GM19452 (cell line): ENCODE results near the gene IRF8.
"Not testable (repeated sequence)": the region's sequence is repeated elsewhere in the genome, so short reads cannot be mapped to it uniquely, and the experiment has no call there.

Experiments used
- ATAC-seq: cut with Tn5 transposase; IDR thresholded peaks from one replicate; pipeline ENCODE4 v1.9.1; 2021; ENCODE audit not compliant: unreplicated experiment

IRF8 gene

DNA sequence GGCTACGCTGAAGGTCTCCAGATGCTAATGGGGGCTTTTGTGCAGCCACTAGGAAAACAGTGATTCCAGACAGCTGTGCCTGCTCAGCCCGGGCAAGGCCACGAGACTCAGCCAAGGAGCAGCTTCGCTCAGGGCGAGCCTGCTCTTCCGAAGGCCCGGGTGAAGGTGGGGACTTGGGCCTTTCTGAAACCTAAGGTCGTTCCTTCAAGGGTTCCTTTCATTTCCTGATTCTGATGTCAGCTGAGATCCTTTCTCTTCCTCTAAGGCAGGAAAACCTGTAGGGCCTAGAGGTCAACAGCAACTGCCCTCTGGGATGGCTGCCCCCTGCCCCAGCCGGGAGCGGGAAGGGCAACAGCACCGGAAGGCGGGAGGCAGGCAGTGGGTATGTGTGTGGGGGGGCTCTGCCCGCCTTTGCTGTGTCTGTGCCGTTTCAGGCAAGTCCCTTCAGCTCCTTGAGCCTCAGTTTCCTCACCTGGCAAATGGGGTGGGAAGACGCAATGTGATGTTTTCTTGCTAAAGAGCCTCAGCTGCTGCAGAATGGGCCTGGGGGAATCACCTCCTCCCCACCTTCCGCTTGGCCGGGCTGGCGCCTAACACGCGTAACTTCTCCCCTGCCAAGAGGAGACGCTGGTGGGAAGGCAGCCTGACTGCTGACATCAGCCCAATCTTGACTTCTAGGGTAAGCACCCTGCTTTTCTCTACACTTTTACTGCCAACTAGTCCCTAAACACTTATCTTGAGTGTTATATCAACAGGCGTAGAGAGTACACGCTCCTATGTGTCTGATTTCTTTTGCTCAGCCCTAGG, 32.8 kb downstream of the IRF8 start:
- no peak for ATAC-seq

DNA sequence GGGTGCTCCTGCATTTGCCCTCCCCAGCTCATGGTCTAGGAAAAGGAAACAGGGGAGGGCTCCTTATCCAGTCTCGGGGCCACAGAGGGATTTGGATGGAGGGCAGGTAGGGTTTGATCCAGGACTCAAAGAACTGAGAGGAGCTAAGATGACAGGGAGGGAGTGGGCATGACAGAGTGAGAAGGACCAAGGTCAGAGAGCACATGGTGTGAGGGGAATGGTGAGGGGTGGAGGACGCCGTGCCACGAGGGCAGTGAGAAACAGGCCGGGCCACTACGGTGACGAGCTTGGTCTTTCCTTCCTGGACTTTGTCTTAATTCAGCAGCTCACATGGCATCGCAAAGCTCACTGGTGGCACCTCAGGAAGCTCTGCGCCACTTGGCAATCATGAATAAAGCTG, 35.2 kb downstream of the IRF8 start:
- no peak for ATAC-seq

DNA sequence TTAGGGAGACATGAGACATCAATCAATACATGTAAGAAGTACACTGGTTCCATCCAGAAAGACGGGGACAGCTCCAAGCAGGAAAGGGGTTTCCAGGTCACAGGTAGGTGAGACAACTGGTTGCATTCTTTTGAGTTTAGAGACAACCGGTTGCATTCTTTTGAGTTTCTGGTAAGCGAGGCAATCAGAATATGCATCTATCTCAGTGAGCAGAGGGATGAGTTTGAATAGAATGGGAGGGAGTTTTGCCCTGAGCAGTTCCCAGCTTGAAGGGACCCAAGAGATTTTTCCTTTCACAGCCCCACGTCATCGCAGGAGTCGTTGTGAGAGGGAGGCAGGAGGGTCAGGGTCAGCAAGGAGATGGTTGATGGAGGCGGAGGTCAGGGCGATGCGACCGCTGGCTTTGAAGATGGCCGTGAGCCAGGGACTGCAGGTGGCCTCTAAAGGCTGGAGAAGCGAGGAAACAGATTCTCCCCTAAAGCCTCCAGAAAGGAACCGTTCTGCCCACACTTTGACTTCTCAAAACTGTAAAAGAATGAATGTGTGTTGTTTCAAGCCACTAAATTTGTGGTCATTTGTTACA, 36.5 kb downstream of the IRF8 start:
- ATAC-seq: peak; percentile 25

DNA sequence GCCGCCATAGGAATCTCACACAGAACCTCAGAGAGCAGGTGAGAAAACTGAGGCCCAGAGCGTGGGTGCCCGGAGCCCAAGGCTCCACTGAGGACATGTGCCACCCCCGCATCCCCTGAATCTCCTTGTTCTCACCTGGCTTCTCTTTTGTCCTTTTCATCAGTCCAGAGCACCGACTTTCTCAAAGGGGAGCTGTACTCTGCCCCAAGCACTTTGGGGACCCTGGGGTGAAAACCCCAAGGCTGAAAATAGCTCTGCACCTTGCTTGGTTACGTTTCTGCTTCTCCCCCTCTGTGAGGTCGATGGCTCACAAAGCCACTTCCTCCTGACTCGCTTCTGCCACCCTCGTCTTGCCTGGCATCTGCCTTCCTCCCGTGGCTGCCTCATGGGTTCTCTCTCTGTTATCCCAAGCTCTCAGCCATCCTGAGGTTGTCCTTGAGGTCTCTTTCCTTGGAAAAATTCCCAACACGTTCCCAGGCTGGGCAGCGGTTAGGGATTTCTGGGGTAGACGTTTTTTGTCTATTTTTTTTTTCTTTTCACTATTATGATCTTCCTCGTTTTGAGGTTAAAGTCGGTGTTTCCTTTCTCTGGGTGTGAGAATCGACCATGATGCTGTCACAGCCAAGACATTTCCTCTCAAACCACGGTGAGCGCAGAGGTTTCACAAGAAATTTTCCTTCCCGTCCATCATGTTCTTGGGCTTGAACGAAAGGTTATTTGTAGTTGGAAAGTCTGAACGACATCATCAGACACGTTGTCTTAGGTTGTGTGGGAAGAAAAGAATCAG, 37.2 kb downstream of the IRF8 start:
- peak; percentile 74 for ATAC-seq

DNA sequence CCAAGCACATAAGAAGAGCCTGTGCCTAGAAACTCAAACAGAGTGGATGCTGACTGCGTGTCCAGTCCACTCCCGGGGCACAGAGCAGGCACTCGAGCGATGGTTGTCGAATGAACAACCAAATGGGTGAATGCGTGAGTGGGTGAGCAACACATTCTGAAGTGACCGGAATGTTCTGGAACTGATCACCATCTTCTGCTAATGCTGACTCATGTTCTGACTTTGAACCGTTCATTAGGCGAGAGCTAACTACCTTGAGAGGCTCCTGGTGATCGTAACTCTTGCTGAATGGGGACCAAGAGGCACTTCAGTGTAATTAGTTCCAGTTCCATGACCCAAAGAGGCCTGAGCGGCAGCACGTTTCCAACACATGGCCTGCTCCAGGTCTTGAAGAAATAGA, 37.9 kb downstream of the IRF8 start:
- peak; percentile 10 for ATAC-seq

DNA sequence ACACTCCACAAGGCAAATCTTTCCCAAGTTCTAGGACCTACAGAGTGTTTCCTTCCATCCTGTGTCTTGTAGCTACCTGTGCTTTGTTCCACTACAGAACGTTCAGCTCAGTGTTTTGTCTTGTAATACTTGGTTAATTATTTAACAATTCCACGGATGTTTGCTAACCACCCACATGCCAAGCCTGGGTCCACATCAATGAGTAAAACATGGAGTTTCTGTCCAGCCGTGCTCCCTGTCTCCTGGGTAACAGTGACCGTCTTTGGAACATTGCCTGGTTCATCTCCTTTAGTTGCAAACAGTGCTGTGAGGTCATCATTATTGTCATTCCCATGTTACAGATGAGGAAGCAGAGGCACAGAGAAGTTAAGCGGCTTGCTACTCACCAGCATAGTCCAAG, 41.3 kb downstream of the IRF8 start:
- ATAC-seq: no peak

DNA sequence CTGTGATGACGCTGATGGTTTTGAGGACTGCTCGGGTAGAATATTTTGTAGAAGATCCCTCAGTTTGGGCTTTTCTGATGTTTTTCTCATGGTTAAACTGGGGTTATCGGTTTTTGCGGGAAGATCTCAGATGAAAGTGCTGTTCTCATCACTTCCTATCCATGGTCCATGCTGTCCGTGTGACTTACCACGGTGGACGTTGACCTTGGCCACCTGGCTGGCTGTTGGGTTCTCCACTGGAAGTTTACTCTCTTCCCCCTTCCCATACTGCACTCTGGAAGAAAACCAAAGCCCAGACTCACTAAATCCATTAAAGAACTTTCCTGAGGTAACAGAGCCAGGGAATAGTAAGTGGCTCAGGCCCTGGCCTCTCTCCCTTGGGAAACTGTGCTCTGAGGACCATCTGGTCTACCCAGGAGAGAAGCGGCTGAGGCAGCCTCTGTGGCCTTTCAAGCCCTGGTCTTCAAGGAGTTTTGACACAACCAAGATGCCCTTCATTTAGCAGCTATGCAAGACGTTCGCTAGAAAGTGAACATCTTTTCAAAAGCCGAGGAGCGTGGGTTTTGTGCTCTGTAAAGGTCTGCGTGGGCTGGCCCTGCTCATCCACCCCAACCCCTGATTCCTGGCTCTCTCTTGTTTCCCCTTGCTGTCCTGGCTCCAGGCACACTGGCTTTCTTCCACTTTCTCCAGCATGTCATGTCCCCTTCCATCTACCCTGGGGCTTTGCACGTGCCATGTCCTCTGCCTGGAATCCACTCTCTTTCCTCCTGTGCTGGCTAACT, 43.1 kb downstream of the IRF8 start:
- no peak for ATAC-seq

DNA sequence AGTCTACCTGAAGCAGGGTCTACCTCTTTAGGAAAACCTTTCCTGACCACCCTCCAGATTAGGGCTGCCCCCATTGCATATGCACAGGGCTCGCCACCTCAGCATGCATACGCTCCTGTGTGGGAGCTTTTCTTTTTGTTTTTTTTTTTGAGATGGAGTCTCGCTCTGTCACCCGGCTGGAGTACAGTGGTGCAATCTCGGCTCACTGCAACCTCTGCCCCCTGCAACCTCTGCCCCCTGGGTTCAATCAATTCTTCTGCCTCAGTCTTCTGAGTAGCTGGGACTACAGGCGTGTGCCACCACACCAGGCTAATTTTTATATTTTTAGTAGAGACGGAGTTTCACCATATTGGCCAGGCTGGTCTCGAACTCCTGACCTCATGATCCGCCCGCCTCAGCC, 43.7 kb downstream of the IRF8 start:
- not testable (repeated sequence) for ATAC-seq

DNA sequence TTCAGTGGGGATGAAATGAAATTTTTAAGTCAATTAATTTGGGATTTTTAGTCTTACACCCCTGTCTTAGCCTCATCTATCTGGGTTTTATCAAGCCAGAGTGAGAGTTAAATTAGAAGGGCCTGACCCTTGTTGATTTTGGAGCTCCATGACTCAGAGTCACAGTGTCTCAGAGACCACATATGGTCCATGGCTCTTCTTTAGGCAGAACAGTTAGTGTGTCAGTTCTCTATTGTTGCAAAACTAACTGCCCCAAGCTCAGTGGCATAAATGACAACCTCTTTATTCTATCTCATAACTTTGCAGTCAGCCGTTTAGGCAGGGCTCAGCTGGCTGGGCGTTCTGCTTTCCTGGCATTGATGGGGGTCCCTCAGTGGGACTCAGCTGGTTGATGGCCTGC, 44.7 kb downstream of the IRF8 start:
- ATAC-seq: no peak

DNA sequence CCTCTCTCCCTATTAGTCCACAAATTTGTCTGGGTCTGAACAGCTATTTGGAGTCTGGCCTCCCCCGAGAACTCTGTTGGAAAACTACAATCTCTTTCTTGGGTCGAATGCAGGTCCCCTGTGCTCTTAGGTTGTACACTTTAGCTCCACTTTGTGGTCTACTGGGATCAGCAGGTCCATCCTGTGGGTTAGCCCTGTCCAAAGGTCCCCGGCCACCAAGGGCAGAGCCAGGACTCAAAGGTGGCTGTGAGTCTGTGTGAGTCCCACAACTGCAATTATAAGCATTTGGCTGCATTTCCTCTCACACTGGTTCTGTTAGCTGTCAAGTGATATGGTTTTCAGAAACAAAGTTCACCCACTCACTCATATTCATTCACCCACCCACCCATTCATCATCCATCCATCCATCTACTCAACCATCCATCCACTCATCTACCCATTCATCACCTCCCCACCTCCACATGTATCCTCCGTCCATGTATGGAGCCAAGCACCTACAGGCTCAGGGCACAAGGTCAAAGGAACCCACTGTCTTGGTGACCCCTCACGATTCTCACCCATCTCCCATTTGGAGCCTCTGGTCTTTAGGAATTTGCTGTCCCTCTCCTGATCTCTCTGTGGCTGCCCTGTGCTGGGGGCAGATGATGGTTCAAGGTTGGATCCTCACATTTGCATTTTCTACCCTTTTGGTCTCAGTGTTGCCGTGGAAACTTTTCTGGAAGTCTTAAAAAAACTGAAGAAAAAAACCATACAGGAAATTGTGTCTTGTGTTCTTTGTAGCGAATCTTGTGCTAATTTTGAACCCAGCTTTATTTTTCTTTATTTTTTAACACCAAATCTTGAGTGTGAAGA, 45.8 kb downstream of the IRF8 start:
- ATAC-seq: no peak

DNA sequence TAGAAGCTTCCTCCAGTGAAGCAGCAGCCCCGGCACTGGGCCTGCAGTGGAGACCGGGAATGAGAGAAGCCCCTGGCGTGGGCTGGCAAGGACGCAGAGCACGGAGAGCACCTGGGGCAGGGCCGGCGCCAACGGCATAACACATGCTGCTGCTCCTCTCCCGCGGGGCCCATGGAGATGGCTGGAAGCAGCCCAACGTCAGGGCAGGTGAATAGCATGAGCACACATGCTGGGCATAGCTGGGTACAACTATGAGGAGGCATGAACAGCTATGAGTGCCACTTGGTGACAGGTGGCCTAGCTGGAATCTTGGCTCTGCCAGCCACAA, 46.4 kb downstream of the IRF8 start:
- ATAC-seq: no peak

DNA sequence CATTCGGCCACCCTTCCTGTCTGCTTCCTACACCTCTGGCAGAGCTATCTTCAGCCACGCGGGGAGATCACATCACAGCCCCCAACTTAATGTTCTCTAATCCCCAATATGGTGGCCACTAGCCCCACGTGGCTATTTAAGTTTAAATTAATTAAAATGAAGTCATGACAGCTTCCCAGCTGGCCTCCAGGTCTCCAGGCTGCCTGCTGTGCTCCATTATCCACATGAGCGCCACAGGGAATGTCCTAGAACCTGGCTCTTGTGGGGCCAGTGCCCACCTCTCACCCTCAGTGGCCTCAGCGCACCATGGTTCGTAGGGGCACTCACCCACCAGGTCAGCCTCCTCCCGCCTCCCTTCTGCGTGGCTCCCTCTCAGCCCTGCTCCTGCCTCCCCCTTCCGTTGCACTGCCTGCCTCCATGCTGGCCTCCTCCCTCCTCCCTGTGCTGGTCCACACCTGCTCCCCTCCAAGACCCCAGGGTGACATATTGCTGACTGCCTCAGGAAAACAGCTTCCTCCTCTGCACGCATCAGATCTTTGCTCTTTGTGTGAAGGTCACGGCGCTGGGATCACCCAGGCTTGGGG, 47.7 kb downstream of the IRF8 start:
- no peak for ATAC-seq

DNA sequence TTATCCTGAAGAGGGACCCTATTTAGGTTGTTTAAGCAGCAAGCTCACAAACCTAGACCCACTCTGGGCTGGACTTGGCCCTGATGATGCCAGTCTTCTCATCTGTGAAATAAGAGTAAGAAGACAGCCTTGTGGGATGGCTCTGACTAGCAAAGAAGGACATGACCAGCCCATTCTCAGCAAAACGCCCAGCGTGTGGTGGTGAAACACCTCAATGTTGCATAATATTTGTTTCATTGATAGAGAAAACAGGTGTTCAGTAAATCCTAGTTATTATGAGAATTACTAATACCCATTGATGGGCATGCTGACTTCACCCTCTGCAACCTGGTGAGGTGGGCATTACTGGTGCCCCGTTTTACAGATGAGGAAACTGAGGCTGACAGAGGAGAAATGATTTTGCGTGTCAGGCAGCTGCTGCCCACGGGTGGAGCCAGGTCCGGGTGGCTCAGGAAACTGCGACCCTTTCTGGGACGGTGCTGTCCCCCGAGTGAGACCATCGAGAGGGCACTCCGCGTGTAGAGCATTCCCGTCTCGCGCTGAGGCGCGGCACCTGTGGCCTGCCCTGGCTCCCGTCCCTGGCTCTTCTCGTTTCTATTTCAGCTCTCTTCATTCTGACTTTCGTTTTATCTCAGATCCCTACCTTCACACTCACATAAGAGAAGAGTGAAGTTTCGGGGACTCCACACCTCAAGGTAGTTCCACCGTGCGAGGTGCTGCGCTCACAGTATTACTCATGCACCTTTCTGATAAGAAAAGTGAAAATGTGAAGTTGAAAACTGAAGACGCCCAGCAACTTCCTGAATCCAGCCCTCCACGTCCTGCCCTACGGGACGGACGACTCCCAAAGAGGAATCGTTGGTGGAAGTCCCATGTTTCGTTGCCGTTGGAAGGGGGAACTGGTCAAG, 48.5 kb downstream of the IRF8 start:
- peak; percentile 74 for ATAC-seq

DNA sequence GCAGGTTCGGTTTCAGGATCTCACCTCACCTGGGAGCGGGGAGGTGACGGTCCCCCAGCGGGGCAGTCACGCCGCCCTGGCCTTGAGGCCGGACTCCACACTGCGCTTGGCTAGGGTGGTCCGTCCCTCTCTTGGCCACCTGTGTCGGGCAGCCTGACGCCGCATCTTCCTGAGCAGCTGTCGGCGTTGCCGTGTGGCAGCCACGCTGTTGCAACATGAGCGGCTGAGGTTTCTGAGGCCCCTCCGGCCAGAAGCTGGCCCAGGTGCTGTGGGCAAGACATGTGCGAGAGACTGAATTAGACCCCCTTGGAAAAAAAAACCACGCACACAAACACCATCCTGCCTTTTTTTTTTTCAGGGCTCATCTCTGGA, 49.2 kb downstream of the IRF8 start:
- ATAC-seq: peak; percentile 38

DNA sequence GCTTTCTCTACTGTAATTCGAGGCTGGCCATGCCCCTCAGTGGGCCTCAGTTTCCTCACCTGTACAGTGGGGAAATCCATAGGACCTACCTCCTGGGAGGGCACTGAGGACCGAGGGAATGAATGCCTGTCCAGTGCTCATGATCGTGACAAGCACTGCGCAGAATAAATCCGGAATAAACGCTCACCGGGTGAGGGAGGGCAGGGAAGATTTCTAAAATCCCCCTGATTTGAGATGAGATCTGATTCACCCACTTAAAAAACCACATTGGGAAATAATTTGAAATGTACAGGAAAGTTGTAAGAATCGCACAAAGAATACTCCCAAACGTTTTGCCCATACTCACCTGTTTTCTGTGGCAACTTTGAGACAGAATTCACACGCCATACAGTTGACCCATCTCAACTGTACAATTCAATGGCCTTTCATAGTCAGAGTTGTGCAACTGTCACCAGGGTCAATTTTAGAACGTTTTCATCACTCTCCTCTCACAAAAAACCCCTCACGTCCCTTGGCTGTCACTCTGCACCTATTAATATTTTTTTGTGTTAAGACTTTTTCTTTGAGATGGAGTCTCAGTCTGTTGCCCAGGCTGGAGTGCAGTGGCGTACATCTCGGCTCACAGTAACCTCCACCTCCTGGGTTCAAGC, 49.8 kb downstream of the IRF8 start:
- ATAC-seq: no peak

DNA sequence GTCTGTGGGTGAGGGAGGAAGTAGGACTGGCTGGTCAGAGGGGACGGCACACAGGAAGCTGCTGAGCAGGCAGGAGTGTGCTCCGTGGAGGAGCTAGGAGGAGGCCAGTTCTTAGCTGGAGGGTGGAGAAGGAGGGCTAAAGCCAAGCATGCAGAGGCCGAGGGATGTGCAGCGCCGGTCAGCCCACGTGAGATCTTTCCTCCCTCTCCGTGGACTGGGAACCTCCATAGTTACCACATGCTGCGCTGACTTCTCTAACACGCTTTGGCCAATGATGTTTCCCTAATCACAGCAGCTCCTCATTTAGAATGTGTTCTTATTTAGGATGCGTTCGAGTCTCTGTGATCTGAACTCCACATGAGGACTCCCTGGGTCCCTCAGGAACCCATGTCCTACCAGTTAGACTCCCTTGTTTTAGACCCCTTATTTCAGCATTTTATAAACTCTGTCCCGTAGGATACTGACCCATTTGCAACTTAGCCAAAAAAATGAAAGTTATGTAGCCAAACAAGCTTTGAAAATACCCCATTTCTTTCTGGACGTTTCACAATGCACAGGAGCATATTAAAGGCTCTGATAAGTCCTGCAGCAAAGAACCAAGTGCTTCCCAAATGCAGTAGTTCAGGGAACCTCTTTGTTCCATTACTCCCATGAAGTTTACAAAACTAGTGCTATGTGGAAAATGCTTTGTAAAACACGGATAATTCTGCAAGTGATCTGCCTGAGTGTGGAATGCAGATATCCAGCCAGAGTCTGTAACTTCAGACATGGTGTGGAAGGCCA, 51.4 kb downstream of the IRF8 start:
- no peak for ATAC-seq

DNA sequence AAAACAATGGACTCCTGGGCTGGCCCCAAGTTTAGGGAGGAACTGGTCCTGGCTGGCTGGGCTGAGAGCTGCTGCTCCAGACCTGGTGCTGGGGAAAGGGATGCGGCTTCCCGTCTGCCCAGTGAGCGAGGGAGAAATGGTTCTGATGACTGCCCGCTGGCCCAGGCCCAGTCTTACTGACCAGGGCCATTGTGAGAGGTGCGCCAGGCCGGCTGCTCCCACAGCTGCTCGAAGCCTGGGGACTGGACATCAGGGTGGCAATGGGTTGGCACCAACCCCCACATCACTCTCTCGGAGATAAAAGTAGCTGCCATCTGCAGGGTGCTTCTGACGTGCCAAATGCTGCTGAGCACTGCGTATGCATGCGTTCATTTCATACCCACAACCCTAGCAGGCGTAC, 53.2 kb downstream of the IRF8 start:
- ATAC-seq: no peak

DNA sequence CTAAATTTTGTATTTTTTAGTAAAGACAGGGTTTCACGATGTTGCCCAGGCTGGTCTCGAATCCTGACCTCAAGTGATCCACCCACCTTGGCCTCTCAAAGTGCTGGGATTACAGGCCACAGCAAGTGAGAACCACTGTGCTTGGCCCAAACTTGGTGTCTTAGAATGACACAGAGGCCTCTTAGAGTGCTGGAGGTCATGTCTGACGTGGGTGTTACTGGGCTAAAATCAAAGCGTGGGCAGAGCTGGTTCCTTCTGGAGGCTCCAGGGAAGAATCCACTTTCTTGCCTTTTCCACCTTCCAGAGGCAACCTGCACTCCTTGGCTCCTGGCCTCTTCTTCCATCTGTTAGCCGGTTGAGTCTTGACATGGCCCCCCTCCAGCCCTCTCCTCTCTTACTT, 53.8 kb downstream of the IRF8 start:
- ATAC-seq: no peak
